ENCODE data around the gene PRKCZ. TPM values are rescaled to one million over a fixed set of nuclear protein-coding genes. Genes with fewer than 3 reads are reported as not detected.

Gene PRKCZ
- total RNA-seq, 1 experiment from 2014 or later: 1.6 TPM

- no peak for DNase-seq (ENCODE audit: low spot score)
These were observed 106.7 kb downstream of the PRKCZ start for GRCh38 chr1:2156866-2157265.

- no peak for DNase-seq (ENCODE audit: low spot score)
These were observed 107.6 kb downstream of the PRKCZ start for GRCh38 chr1:2157856-2158255.

GRCh38 chr1:2158272-2158671 lies 108.1 kb downstream of the PRKCZ start:
- DNase-seq (ENCODE audit: low spot score): no peak

- no peak for DNase-seq (ENCODE audit: low spot score)
These were observed 108.9 kb downstream of the PRKCZ start for GRCh38 chr1:2159124-2159523.

GRCh38 chr1:2160451-2161300 lies 110.5 kb downstream of the PRKCZ start:
- DNase-seq (ENCODE audit: low spot score): no peak

GRCh38 chr1:2163205-2163604 lies 113.0 kb downstream of the PRKCZ start:
- no peak for DNase-seq (ENCODE audit: low spot score)

- no peak for DNase-seq (ENCODE audit: low spot score)
These were observed 115.4 kb downstream of the PRKCZ start for GRCh38 chr1:2165646-2166045.

GRCh38 chr1:2166254-2166653 lies 116.0 kb downstream of the PRKCZ start:
- DNase-seq (ENCODE audit: low spot score): no peak

- no peak for DNase-seq (ENCODE audit: low spot score)
These were observed 116.5 kb downstream of the PRKCZ start for GRCh38 chr1:2166695-2167094.

GRCh38 chr1:2168090-2168489 lies 117.9 kb downstream of the PRKCZ start:
- DNase-seq (ENCODE audit: low spot score): no peak

- no peak for DNase-seq (ENCODE audit: low spot score)
These were observed 118.3 kb downstream of the PRKCZ start for GRCh38 chr1:2168535-2168934.

GRCh38 chr1:2169200-2169836 lies 119.1 kb downstream of the PRKCZ start:
- DNase-seq (ENCODE audit: low spot score): no peak

- peak; percentile 51 for DNase-seq (ENCODE audit: low spot score)
These were observed 120.0 kb downstream of the PRKCZ start for GRCh38 chr1:2170211-2170610.

- no peak for DNase-seq (ENCODE audit: low spot score)
These were observed 121.8 kb downstream of the PRKCZ start for GRCh38 chr1:2172012-2172411.

GRCh38 chr1:2172551-2173146 lies 122.4 kb downstream of the PRKCZ start:
- DNase-seq (ENCODE audit: low spot score): no peak

GRCh38 chr1:2173546-2174347 lies 123.5 kb downstream of the PRKCZ start:
- no peak for DNase-seq (ENCODE audit: low spot score)

- peak; percentile 33 for DNase-seq (ENCODE audit: low spot score)
These were observed 124.3 kb downstream of the PRKCZ start for GRCh38 chr1:2174348-2175054.

- no peak for DNase-seq (ENCODE audit: low spot score)
These were observed 124.8 kb downstream of the PRKCZ start for GRCh38 chr1:2175055-2175414.

GRCh38 chr1:2175681-2176454 lies 125.7 kb downstream of the PRKCZ start:
- no peak for DNase-seq (ENCODE audit: low spot score)

- DNase-seq (ENCODE audit: low spot score): no peak
These were observed 126.4 kb downstream of the PRKCZ start for GRCh38 chr1:2176615-2177014.

GRCh38 chr1:2177541-2177940 lies 127.3 kb downstream of the PRKCZ start:
- DNase-seq (ENCODE audit: low spot score): no peak
